ENCODE results near the gene DPP6.
"Not testable (repeated sequence)": the region's sequence is repeated elsewhere in the genome, so short reads cannot be mapped to it uniquely, and the experiment has no call there.

DPP6 gene

GRCh38 chr7:154678001-154678550 lies 625.9 kb downstream of the DPP6 start:
- DNase-seq = not testable (repeated sequence)

- DNase-seq = no peak
Observed at GRCh38 chr7:154679379-154680053, 627.3 kb downstream of the DPP6 start.

GRCh38 chr7:154680894-154681659 lies 628.9 kb downstream of the DPP6 start:
- no peak for DNase-seq

GRCh38 chr7:154682003-154682402 lies 629.8 kb downstream of the DPP6 start:
- no peak for DNase-seq

GRCh38 chr7:154684666-154685563 lies 632.7 kb downstream of the DPP6 start:
- DNase-seq = peak; percentile 17

- no peak for DNase-seq
Observed at GRCh38 chr7:154685564-154685901, 633.3 kb downstream of the DPP6 start.

- no peak for DNase-seq
Observed at GRCh38 chr7:154686305-154686704, 634.1 kb downstream of the DPP6 start.

- no peak for DNase-seq
Observed at GRCh38 chr7:154688952-154689351, 636.8 kb downstream of the DPP6 start.

GRCh38 chr7:154690411-154690810 lies 638.2 kb downstream of the DPP6 start:
- no peak for DNase-seq

- no peak for DNase-seq
Observed at GRCh38 chr7:154693661-154694060, 641.5 kb downstream of the DPP6 start.

GRCh38 chr7:154695836-154696235 lies 643.6 kb downstream of the DPP6 start:
- DNase-seq = no peak

GRCh38 chr7:154696556-154696955 lies 644.4 kb downstream of the DPP6 start:
- DNase-seq = no peak

- DNase-seq = peak; percentile 24
Observed at GRCh38 chr7:154698726-154699291, 646.6 kb downstream of the DPP6 start.

GRCh38 chr7:154699417-154699816 lies 647.2 kb downstream of the DPP6 start:
- DNase-seq = no peak

- no peak for DNase-seq
Observed at GRCh38 chr7:154709840-154710520, 657.8 kb downstream of the DPP6 start.

GRCh38 chr7:154720016-154720415 lies 667.8 kb downstream of the DPP6 start:
- peak; percentile 67 for DNase-seq

GRCh38 chr7:154721086-154721485 lies 668.9 kb downstream of the DPP6 start:
- no peak for DNase-seq

GRCh38 chr7:154726368-154726767 lies 674.2 kb downstream of the DPP6 start:
- DNase-seq = no peak

- DNase-seq = peak; percentile 5
Observed at GRCh38 chr7:154729056-154729455, 676.9 kb downstream of the DPP6 start.

GRCh38 chr7:154735766-154736165 lies 683.6 kb downstream of the DPP6 start:
- no peak for DNase-seq

GRCh38 chr7:154736389-154736788 lies 684.2 kb downstream of the DPP6 start:
- DNase-seq = no peak

- DNase-seq = no peak
Observed at GRCh38 chr7:154738216-154738615, 686.0 kb downstream of the DPP6 start.
